ENCODE data around the gene SH3GL2. TPM values are rescaled to one million over a fixed set of nuclear protein-coding genes. Genes with fewer than 3 reads are reported as not detected.

The SH3GL2 gene
- total RNA-seq, 1 donor from 2014 or later, result not detected

GRCh38 chr9:17783227-17783626, 204.4 kb downstream of the SH3GL2 start:
- Mint-ChIP-seq H3K27ac (no peak overlapping the region), H3K4me1 (no peaks in the 10 kb centered on the region), H3K36me3 (ENCODE audit: low read depth) (no peaks in the 10 kb centered on the region), H3K9me3 (peaks cover 3% of the 10 kb centered on the region), H3K4me3 (no peak overlapping the region), H3K27me3 (peaks cover 4% of the 10 kb centered on the region)
- intact Hi-C loops (cut with micrococcal nuclease), result no loop called here
- ChIA-PET CTCF (no interaction called here), POLR2A (no interaction called here)
- ATAC-seq (ENCODE audit: low read depth) (no peak), DNase-seq (no peak)
- TF ChIP-seq CTCF (IDR thresholded peaks at IDR 0.05), result no peak

- ATAC-seq (ENCODE audit: low read depth), result no peak
- CTCF ChIA-PET, result no interaction called here
Observed at GRCh38 chr9:17789316-17789715, 210.4 kb downstream of the SH3GL2 start.

GRCh38 chr9:17793713-17794622, 215.1 kb downstream of the SH3GL2 start:
- no peak overlapping the region for H3K27ac Mint-ChIP-seq
- CTCF ChIA-PET, result no interaction called here
- H3K36me3 Mint-ChIP-seq (ENCODE audit: low read depth), result no peaks in the 10 kb centered on the region
- H3K4me3 Mint-ChIP-seq, result no peak overlapping the region
- no peak for TF ChIP-seq CTCF (IDR thresholded peaks at IDR 0.05)
- intact Hi-C loops (cut with micrococcal nuclease), result no loop called here
- ATAC-seq (ENCODE audit: low read depth) (no peak), DNase-seq (no peak)
- no peaks in the 10 kb centered on the region for H3K9me3 Mint-ChIP-seq
- no peaks in the 10 kb centered on the region for H3K27me3 Mint-ChIP-seq
- POLR2A ChIA-PET, result no interaction called here
- H3K4me1 Mint-ChIP-seq, result no peaks in the 10 kb centered on the region

More at GRCh38 chr9:17789316-17789715, 210.4 kb downstream of the SH3GL2 start:
- TF ChIP-seq CTCF (IDR thresholded peaks at IDR 0.05), result no peak
- POLR2A ChIA-PET, result no interaction called here
- H3K4me3 Mint-ChIP-seq, result no peak overlapping the region
- peaks cover 3% of the 10 kb centered on the region for H3K27me3 Mint-ChIP-seq
- H3K9me3 Mint-ChIP-seq, result no peaks in the 10 kb centered on the region
- no peaks in the 10 kb centered on the region for H3K36me3 Mint-ChIP-seq (ENCODE audit: low read depth)
- no peaks in the 10 kb centered on the region for H3K4me1 Mint-ChIP-seq
- no peak for DNase-seq
- no peak overlapping the region for H3K27ac Mint-ChIP-seq
- intact Hi-C loops (cut with micrococcal nuclease), result no loop called here

DNA sequence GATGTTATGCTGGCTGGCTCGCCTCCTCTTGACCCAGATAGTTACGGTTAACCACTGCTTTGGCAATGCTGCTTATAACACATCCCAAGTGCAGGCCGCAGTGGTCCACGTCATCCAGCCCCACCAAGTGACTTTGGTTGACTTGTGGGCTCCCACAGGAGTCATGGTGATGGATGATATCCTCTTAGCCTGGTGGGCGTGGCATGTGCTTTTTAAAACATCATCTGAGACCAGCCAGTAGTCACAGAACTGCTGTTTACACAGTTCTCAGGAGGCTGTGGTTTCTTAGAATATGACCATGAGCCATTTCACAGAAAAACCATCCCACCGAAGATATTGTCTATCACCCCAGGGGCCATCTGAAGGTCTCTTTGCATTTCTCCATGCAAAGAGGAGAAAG, 216.9 kb downstream of the SH3GL2 start:
- ATAC-seq (ENCODE audit: low read depth) (no peak), DNase-seq (no peak)
- no peaks in the 10 kb centered on the region for H3K36me3 Mint-ChIP-seq (ENCODE audit: low read depth)
- ChIA-PET CTCF (no interaction called here), POLR2A (no interaction called here)
- no peaks in the 10 kb centered on the region for H3K27me3 Mint-ChIP-seq
- H3K27ac Mint-ChIP-seq, result no peak overlapping the region
- H3K4me1 Mint-ChIP-seq, result no peaks in the 10 kb centered on the region
- intact Hi-C loops (cut with micrococcal nuclease), result no loop called here
- no peak overlapping the region for H3K4me3 Mint-ChIP-seq
- no peaks in the 10 kb centered on the region for H3K9me3 Mint-ChIP-seq
- no peak for TF ChIP-seq CTCF (IDR thresholded peaks at IDR 0.05)

GRCh38 chr9:17799369-17799768, 220.5 kb downstream of the SH3GL2 start:
- no peaks in the 10 kb centered on the region for H3K4me1 Mint-ChIP-seq
- no peaks in the 10 kb centered on the region for H3K27me3 Mint-ChIP-seq
- no peak overlapping the region for H3K4me3 Mint-ChIP-seq
- H3K27ac Mint-ChIP-seq, result no peak overlapping the region
- ChIA-PET CTCF (no interaction called here), POLR2A (no interaction called here)
- H3K36me3 Mint-ChIP-seq (ENCODE audit: low read depth), result no peaks in the 10 kb centered on the region
- DNase-seq, result no peak
- no peak for TF ChIP-seq CTCF (IDR thresholded peaks at IDR 0.05)
- no peak for ATAC-seq (ENCODE audit: low read depth)
- intact Hi-C loops (cut with micrococcal nuclease), result no loop called here
- H3K9me3 Mint-ChIP-seq, result no peaks in the 10 kb centered on the region
